DOHH2 (cell line): Measurements from ENCODE around the gene SLC6A1.

Source experiments
- CTCF ChIP-seq: fragments of 200-600 bp; sonication (generic); IDR thresholded peaks from one replicate; pipeline ENCODE4 v1.5.1; 2014; ENCODE audit warnings: antibody characterized with exemption, mild to moderate bottlenecking, low read depth, low read length; ENCODE audit not compliant: poor library complexity, severe bottlenecking
- EZH2phosphoT487 ChIP-seq: fragments of 200-600 bp; sonication (generic); IDR thresholded peaks from 2 replicates; pipeline ENCODE4 v1.6.1; 2017; ENCODE audit warnings: borderline replicate concordance, mild to moderate bottlenecking, antibody characterized with exemption, low read length, moderate library complexity, mixed read lengths

DNA sequence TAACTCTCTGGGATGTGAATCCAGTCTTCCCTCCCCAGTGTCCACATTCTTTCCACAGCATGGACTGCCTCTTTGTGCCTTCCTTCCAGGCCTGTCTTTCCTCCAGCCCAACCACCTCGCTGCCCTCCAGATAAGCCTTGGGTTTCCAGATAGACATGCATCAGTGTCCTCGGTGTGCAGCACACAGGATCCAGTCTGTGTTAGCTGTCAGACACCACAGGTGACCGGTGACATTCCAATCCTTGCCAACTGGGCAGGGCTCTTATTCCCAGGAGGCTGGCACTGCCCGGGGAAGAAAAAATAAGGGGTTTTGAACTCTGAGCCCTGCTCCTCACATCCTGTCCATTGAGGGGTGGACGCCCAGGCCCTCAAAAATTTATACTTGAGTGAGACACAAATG is 6.0 kb upstream of the SLC6A1 start:
- TF ChIP-seq CTCF = no peak
- TF ChIP-seq EZH2phosphoT487 = no peak
